ENCODE measurements around the gene PAGE5. TPM values are rescaled to one million over a fixed set of nuclear protein-coding genes. Genes with fewer than 3 reads are reported as not detected.

Gene PAGE5
- total RNA-seq = not detected in 2 replicates

GRCh38 chrX:55220119-55220794, at the start of gene PAGE5:
Gene PAGE5, plus strand, starts transcription at chrX:55220346. Its CDS starts 1,037 bp downstream, at chrX:55221383.

GRCh38 chrX:55264816-55265215, 44.7 kb downstream of the PAGE5 start, which contains the start of gene PAGE3:
Gene PAGE3, minus strand, starts transcription at chrX:55264916. Its CDS starts 1,013 bp downstream, at chrX:55263903.

Other genes with a start within 250 kb of the PAGE5 start
- gene PFKFB1, start 226.2 kb upstream of the PAGE5 start, total RNA-seq = 0.18 TPM in 1 of 2 replicates, not detected in the other
- gene APEX2, start 220.0 kb upstream of the PAGE5 start, total RNA-seq = 12.1 and 21.3 TPM in 2 replicates
- gene ALAS2, start 189.4 kb upstream of the PAGE5 start, total RNA-seq = not detected in 2 replicates
- not detected in 2 replicates for gene PAGE2B, start 145.3 kb upstream of the PAGE5 start, total RNA-seq
- not detected in 2 replicates for gene PAGE2, start 131.3 kb upstream of the PAGE5 start, total RNA-seq
- gene PAGE3, start 44.6 kb downstream of the PAGE5 start, total RNA-seq = not detected in 2 replicates
- gene MAGEH1, start 231.8 kb downstream of the PAGE5 start, total RNA-seq = 44.3 and 45.3 TPM in 2 replicates